Fibroblast of the aortic adventitia (primary cell): ENCODE results near the gene GFRA1. TPM values are rescaled to one million over a fixed set of nuclear protein-coding genes. Genes with fewer than 3 reads are reported as not detected.
A peak's percentile ranks its signal among the peaks of the same experiment; 100 is the strongest.

ENCODE experiments used
- DNase-seq: peaks from one replicate; pipeline ENCODE4 v3.0.0-alpha.2; 2010; ENCODE audit warnings: low read depth
- H3K4me3 ChIP-seq: 2 replicates; pipeline ENCODE4 v1.5.1; 2011; ENCODE audit warnings: low read depth, mild to moderate bottlenecking, control low read depth, low read length, moderate library complexity
- total RNA-seq: library from RNA; depleted of rRNA; stranded (reverse); fragments of >200 nt; gene quantifications from 2 replicates; pipeline ENCODE4 v1.2.3, GENCODE V29; 2012; ENCODE audit warnings: low replicate concordance
- TF ChIP-seq, protein P1 (sequence below): IDR thresholded peaks from 2 replicates; pipeline ENCODE4 v1.5.1; 2011; ENCODE audit warnings: mild to moderate bottlenecking, low read length, control low read depth, inconsistent platforms; ENCODE audit not compliant: insufficient read depth

Gene GFRA1, protein sequence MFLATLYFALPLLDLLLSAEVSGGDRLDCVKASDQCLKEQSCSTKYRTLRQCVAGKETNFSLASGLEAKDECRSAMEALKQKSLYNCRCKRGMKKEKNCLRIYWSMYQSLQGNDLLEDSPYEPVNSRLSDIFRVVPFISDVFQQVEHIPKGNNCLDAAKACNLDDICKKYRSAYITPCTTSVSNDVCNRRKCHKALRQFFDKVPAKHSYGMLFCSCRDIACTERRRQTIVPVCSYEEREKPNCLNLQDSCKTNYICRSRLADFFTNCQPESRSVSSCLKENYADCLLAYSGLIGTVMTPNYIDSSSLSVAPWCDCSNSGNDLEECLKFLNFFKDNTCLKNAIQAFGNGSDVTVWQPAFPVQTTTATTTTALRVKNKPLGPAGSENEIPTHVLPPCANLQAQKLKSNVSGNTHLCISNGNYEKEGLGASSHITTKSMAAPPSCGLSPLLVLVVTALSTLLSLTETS
- 0.18 and 0.49 TPM in 2 replicates for total RNA-seq

DNA sequence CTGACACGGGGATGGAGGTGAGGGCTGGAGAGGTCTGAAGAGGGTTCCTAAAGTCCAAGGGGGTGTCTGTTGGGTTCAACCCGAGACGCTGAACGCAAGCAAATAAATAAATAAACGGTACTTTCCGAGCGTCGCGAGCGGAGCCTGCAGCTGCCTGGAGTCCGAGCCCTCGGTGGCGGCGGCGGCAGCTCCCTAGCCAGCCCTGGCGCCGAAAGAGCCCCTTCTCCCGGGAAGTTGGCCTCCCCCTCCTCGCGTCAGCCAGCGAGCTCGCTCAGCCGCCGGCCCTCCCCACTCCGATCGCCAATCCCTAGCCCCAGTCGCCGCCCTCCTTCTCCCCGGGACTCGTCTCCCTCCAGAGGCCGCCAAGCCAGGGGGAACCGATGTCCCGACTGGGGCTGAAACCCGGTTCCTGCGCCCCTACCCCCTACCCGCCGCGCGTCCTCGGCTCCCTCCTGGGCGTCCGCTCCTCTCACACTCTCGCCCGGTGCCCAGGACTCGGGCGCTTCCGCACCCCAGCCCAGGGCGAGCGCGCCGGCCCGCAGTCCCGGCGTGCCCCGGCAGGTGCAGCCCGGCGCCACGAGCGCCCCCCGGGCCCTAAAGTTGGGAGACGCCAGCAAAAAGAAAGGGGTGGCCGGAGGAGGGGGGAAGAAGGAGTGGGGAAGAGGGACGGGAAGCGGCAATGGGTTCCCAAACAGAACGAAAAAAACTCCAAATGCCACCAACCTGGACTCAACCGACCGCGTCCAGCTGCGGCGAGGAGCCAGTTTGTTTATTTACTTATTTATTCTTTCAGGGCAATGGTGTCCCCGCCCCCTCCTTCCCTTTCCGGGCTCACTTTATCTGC is at the start of gene GFRA1:
TSS of gene GFRA1 (minus strand) at position 767 of the 844 bp plus-strand sequence. CDS start 1,177 bp downstream, outside the sequence.
- peak within 1 kb of the TSS; percentile 39 for H3K4me3 ChIP-seq
- DNase-seq: no peak

GRCh38 chr10:116316503-116316902 is 43.5 kb upstream of the GFRA1 start:
- H3K4me3 ChIP-seq: no peak overlapping the region
- no peak for DNase-seq
- TF ChIP-seq, protein P1, sequence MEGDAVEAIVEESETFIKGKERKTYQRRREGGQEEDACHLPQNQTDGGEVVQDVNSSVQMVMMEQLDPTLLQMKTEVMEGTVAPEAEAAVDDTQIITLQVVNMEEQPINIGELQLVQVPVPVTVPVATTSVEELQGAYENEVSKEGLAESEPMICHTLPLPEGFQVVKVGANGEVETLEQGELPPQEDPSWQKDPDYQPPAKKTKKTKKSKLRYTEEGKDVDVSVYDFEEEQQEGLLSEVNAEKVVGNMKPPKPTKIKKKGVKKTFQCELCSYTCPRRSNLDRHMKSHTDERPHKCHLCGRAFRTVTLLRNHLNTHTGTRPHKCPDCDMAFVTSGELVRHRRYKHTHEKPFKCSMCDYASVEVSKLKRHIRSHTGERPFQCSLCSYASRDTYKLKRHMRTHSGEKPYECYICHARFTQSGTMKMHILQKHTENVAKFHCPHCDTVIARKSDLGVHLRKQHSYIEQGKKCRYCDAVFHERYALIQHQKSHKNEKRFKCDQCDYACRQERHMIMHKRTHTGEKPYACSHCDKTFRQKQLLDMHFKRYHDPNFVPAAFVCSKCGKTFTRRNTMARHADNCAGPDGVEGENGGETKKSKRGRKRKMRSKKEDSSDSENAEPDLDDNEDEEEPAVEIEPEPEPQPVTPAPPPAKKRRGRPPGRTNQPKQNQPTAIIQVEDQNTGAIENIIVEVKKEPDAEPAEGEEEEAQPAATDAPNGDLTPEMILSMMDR: no peak

More for the DNA sequence above, at the start of gene GFRA1:
- TF ChIP-seq, protein P1: no peak

GRCh38 chr10:116312548-116312947 is 39.5 kb upstream of the GFRA1 start:
- H3K4me3 ChIP-seq: no peak overlapping the region
- TF ChIP-seq, protein P1: no peak
- DNase-seq: no peak

DNA sequence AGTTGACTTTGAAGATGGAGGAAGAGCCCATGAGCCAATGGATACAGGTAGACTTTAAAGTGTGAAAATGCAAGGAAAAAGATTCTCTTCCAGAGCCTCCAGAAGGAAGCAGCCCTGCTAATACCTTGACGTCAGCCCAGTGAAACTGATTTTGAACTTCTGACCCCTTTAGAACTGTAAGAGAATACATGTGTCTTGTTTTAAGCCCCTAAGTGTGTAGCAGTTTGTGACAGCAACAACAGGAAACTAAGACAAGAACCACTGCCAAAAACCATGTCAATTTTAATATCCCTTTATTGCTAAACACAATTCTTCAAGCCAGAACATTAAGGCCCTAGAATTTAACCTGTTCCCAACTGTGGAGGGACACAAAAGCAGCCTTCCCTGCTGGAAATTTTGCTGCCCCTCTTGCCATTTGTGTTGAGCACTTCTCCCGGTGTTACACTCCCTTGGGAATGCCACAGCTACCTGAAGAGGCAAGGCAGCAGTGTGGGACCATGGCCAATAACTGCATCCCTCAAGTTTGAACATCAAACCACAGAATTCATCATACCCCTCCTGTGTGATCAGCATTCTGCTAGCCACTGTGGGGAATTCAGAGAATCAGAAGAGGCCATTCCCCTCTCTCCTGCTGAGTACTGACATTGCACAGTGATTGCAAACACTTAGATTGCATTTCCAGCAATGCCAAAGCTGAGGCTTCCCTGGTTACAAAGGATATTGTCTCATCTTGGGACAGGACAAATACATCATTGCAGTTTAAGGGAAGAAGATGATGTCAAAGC is 38.9 kb upstream of the GFRA1 start:
- no peak for DNase-seq
- no peak overlapping the region for H3K4me3 ChIP-seq
- TF ChIP-seq, protein P1: no peak

DNA sequence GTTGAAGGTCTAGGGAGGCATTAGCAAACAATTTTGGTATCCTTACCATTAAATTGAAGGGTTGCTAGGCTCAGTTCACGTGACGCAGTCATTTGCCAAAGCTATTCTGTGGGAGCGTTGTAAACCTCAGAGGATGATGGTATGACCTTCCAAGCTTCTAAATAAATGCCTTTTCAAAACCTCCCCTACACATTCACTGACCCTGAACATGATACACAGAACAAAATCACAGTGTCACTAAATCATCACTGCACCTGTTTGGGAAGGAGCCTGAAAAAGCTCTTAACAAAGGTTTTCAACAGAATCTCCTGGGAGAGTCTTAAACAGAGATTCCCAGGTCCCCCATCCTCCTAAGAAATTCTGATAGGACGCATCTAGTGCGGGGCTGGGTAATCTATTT is 38.0 kb upstream of the GFRA1 start:
- H3K4me3 ChIP-seq: no peak overlapping the region
- TF ChIP-seq, protein P1: no peak
- DNase-seq: no peak

DNA sequence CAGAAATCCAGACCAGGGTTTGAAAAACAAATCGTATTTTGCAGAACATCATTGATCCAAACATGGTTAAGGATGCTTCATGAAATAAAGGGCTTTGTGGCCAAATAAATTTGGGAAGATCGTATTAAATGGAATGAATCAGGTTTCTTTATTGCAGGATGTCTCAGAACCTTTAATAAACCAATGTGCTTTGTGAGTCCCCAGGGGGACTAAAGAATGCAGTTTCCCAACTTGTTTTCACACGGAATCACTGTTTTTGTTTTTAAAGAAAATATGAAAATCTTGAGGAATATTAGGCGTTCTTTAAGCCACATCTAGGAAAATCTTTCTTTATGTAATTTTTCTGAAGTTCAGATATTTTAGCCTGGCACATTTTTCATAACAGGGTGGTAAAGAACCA is 34.4 kb upstream of the GFRA1 start:
- TF ChIP-seq, protein P1: no peak
- DNase-seq: no peak
- no peak overlapping the region for H3K4me3 ChIP-seq
